Measurements from ENCODE around the gene EZR. TPM values are rescaled to one million over a fixed set of nuclear protein-coding genes. Genes with fewer than 3 reads are reported as not detected.

EZR gene
- total RNA-seq, 1 donor from 2014 or later: 141 TPM

Small RNA genes within 50 kb of the gene (microRNA-seq; reads per million reads assigned to microRNA genes)
- not detected for gene MIR3918

Other genes with a start within 250 kb of the EZR start
- gene DYNLT1, start 174.6 kb downstream of the EZR start, total RNA-seq: 131 TPM
- 5.7 TPM for gene SYTL3, start 169.3 kb downstream of the EZR start, total RNA-seq
- 8.9 TPM for gene RSPH3, start 180.8 kb upstream of the EZR start, total RNA-seq
- 0.75 TPM for gene TAGAP, start 225.6 kb upstream of the EZR start, total RNA-seq

Measured in cardiac septum (tissue), 1 donor.